ENCODE data around the gene LYSMD3.
A peak's percentile ranks its signal among the peaks of the same experiment; 100 is the strongest.
"Not testable (repeated sequence)": the region's sequence is repeated elsewhere in the genome, so short reads cannot be mapped to it uniquely, and the experiment has no call there.

The LYSMD3 gene

DNA sequence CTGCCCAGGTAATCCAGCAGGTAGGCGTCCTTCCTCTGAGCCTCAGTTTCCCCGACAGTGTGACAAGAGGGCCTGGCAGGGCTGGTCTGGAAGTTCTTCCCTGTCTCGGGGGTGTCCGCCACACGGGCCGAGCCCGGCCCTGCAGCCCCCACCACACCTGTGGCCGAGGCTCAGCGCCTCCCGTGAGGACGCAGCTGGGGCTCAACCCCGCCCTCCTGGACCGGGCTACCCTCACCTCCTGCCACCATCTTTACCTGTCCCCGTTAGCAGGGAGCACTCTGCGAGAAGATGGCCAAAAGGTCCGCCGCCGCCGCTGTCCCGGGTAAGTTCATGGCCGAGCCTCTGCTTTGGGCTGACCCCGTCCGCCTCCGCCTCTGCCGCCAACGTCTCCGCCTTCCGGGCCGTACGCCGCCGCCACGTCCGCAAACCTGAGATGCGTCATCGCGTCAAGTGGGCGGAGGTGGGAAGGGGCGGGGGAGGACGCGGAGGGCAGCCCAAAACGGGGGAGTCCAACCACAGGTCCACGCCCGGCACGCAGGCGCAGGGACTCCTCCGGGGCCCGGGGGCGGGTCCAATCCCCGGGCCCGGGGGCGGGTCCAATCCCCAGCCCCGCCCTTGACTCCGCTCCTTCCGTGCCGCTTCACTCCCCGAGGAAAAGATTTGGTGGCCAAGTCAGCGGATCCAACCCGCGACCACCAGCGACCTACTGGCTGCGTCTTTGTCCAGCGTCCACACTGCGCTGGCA lies at the start of gene LYSMD3:
TSS of gene LYSMD3 (minus strand) at position 391 of the 745 bp plus-strand sequence. CDS start 4,295 bp downstream, outside the sequence.
- peak; percentile 87 to 92 for DNase-seq (ENCODE audit: low read depth in 2 of 2)

- DNase-seq (ENCODE audit: low read depth in 2 of 2), result not testable (repeated sequence)
These were observed 47.2 kb upstream of the LYSMD3 start for GRCh38 chr5:90576566-90576965.

GRCh38 chr5:90575712-90576111 lies 46.3 kb upstream of the LYSMD3 start:
- DNase-seq (ENCODE audit: low read depth in 2 of 2), result no peak

GRCh38 chr5:90571147-90571773 lies 41.9 kb upstream of the LYSMD3 start:
- DNase-seq (ENCODE audit: low read depth in 2 of 2), result no peak

DNA sequence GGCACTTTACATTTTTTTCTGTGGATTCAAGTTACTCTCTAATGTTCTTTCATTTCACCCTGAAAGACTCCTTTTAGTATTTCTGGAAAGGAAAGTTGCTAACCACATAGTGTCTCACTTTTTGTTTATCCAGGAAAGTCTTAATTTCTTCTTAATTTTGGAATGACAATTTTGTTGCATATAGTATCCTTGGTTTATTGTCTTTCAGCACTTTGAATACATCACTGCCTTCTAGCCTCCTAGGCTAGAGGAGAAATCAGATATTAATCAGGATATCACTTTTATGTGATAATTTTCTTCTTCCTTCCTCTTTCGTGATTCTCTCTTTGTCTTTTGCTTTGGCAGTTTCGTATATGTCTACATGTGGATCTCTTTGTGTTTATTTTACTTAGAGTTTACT lies 40.6 kb upstream of the LYSMD3 start:
- no peak for DNase-seq (ENCODE audit: low read depth in 2 of 2)

DNA sequence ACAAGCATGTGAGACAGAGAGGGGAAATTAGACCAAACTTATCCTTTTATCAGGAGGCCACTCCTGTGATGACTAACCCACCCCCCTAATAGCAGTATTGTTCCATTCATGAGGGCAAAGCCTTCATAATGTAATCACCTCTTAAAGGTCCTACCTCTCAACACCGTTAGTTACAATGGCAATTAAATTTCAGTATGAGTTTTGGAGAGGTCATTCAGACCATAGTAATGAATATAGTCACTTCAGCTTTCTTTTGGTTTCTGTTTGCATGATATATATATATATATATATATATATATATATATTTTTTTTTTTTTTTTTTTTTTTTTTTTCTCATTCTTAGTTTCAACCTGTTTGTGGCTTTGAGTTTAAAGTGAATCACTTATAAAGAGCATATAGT lies 39.7 kb upstream of the LYSMD3 start:
- DNase-seq (ENCODE audit: low read depth in 2 of 2), result no peak

DNA sequence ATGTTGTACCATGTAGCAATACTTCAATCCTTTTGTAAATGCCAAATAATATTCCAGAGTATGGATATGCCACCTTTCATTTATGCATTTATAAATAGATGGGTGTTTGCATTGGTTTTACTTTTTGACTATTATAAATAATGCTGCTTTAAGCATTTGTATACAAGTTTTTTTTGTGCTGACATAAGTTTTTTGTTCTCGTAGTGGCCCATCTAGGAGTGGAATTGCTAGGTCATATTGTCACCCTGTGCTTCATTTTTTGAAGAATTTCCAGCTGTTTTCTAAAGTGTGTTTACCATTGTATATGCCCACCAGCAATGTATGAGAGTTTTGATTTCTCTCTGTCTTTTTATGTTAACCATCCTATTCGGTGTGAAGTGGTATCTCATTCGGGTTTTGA lies 36.1 kb upstream of the LYSMD3 start:
- no peak for DNase-seq (ENCODE audit: low read depth in 2 of 2)

- no peak for DNase-seq (ENCODE audit: low read depth in 2 of 2)
These were observed 33.7 kb upstream of the LYSMD3 start for GRCh38 chr5:90563108-90563507.

DNA sequence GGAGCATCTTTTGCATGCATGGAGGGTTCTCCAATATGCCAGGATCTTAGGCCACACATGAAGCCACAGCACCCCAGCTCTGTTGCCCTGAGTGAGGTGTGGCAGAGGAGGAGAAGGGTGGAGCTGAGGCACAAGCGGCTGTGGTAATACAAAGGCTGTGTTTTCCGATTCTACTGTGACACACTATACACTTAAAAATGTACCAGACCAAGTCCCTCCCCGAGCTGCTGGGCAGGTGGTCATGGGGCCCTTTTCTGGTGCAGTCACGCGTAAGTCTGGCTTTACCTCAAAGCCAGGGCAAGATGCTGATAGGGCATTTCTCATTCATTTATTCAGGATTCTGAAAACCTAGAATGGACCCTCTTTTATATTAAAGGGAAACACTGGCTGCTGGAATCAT lies 33.0 kb upstream of the LYSMD3 start:
- DNase-seq (ENCODE audit: low read depth in 2 of 2), result no peak

DNA sequence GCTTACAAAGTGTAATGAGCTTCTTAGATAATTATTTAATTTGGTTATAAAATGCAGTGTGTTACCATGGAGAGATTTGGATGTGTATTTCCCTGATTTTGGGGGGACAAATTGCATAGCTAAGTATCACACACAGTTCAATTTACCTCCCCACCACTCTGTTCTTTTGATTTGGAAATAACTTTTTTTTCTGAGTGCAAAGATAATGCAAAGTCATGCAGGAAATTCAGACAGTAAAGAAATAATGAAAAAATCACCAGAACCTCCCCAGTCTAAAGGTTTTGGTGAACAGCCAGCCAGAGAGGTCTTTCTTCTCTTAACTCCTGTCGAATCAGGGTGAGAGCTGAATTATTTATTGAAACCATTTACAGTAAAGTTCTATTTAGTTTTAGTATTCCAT lies 32.4 kb upstream of the LYSMD3 start:
- DNase-seq (ENCODE audit: low read depth in 2 of 2), result no peak

DNA sequence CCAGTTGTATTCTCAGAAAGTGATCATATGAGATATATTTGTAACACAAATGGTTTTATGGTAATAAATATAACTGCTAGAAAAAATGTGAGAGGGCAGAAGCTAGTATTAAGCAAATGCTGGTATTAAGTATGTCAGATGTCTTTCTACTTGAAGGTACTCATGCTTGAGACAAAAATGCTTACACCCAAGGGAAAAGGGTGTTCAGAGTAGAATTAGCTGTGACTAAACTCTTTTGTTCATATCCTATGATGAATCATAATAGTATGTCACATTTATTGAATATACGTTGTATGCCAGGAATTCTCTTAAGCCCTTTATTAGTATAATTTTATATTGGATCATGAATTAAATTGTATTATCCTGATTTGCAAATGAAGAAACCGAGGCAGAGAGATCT lies 31.4 kb upstream of the LYSMD3 start:
- no peak for DNase-seq (ENCODE audit: low read depth in 2 of 2)

- DNase-seq (ENCODE audit: low read depth in 2 of 2), result peak in 1 of 2 donors; percentile 0
These were observed 29.2 kb upstream of the LYSMD3 start, which contains the start of gene ADGRV1 for GRCh38 chr5:90558344-90559192. Gene ADGRV1 (plus strand): TSS chr5:90558797. CDS start chr5:90558896, 99 bp downstream.

- DNase-seq (ENCODE audit: low read depth in 2 of 2), result no peak
These were observed 28.5 kb upstream of the LYSMD3 start for GRCh38 chr5:90557871-90558270.

DNA sequence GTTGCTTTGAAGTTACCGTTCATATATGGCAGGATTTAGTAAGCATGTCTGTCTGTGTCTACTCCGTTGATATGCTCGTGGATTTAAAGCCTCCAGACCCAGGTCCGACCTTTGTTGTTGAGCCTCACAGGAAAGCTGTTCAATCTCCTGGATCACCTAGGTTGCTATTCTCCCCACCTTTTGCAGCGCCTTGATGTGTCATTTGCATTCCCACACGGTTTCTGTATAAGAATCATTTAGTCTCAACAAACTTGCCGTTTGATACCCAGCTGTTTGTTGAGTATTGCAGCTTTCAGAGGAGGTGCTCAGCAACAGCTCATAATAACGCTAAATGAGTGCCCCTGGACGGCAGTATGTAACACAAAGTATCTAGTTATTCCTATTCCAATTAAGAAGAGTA lies 28.0 kb upstream of the LYSMD3 start:
- no peak for DNase-seq (ENCODE audit: low read depth in 2 of 2)

DNA sequence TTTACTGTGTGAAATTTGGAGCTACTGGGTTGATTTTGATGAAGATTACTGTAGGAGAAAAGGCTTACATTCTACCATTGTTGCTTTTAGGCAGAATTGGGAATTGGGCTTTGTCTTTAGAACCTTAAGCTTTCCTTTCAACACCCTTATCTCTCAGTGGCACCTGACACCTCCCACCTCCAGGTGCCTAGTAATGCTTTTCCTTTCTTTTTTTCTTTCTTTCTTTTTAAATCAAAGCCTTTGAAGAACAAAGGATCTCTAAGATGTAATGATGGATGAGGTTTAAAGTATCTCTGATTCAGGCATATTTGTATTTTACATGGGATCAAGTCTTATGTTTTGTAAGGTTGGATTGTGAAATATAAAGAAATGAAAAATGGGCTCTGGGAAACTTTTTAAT lies 26.3 kb upstream of the LYSMD3 start:
- DNase-seq (ENCODE audit: low read depth in 2 of 2), result no peak

- DNase-seq (ENCODE audit: low read depth in 2 of 2), result no peak
These were observed 25.1 kb upstream of the LYSMD3 start for GRCh38 chr5:90554358-90555006.

DNA sequence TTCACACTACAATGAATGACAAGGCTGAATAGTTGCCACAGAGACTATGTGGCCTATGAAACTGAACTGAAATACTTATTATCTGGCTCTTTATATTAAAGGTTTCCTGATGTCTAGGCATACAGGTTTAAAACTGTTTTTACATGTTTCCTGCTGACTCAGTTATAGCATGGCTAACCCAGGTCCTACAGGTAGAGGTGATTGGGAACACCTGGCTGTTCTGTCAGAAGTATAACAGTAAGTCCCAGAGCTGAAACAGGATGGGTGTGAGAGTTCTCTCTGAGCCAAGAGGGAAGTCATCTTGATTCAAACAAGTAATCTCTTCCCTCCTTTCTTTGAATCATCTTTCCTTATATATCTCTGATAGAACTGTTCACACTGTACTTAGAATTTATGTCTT lies 24.3 kb upstream of the LYSMD3 start:
- DNase-seq (ENCODE audit: low read depth in 2 of 2), result no peak

GRCh38 chr5:90551376-90551775 lies 22.0 kb upstream of the LYSMD3 start:
- no peak for DNase-seq (ENCODE audit: low read depth in 2 of 2)

GRCh38 chr5:90550963-90551362 lies 21.6 kb upstream of the LYSMD3 start:
- DNase-seq (ENCODE audit: low read depth in 2 of 2), result no peak

GRCh38 chr5:90549729-90550275 lies 20.4 kb upstream of the LYSMD3 start:
- no peak for DNase-seq (ENCODE audit: low read depth in 2 of 2)

DNA sequence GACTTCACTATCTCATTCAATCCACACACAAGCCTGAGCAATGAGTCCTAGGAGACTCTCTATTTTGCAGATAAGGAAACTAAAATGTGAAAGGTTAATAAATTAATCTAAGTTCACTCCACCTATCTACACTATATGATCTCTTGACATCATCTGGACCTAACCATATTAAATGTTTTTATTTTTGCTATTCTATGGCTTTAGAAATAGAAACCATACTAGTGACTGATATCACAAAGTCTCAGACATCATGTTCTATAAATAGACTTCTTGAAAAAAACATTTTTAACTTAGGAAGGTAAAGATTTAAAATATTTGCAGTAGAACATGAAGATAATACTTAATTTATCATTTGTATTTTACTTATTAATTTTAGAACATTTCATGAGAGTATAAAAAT lies 19.8 kb upstream of the LYSMD3 start:
- no peak for DNase-seq (ENCODE audit: low read depth in 2 of 2)

Measured in stimulated activated CD4-positive, alpha-beta T cell treated with anti-CD3 and anti-CD28 coated beads, Interleukin-15, amount 100 ng/mL, for 48 hours (primary cell).